ENCODE results near the gene MAGEB6.
"Not testable (repeated sequence)": the region's sequence is repeated elsewhere in the genome, so short reads cannot be mapped to it uniquely, and the experiment has no call there.

The MAGEB6 gene

DNA sequence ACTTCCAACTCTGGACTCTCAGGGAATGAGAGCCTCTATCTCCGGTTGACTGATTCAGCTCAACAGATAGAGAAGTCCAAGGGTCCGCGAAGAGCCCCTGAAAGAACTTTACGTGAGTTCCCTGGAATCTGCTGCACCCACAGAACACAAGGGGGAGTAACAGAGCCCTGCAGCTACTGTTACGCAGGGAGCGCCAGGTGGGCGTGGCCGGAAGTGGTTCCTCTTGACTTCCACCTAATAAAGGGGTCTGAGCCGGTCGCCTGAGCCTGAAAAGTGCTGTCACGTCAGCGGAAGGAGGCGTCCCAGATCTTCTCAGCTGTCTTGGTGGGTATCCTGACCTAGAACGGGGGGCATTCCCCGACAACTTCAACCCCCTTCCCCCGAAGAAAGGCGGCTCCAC is at the start of gene MAGEB6:
Gene MAGEB6, plus strand, starts transcription at position 237 of the 400 bp plus-strand sequence. CDS start 1,407 bp downstream, outside the sequence.
- DNase-seq, result no peak

DNA sequence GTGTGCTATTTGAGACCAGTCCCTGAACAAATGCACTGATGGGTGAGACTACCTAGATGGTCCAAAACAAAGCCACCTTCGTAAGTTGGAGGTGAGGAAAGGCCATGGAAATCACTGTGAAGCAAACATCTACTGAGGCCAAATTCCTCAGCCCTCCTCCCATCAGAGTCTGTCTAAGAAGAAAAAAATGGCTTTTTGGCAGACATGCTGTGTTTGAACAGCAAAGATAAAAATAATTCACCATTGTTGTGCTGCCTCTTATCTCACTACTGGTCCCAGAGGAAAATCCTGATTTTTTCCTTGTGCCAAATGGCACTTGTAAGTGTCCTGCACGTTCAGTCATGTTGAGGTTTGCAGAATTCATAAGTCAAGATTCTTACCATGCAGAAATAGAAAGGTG is 46.2 kb upstream of the MAGEB6 start:
- DNase-seq, result no peak

- no peak for DNase-seq
These were observed 31.9 kb upstream of the MAGEB6 start, which contains the start of gene MAGEB6B for GRCh38 chrX:26160301-26160700. Gene MAGEB6B, plus strand, starts transcription at chrX:26160601. Its CDS starts 0 bp downstream, at chrX:26160601.

- DNase-seq, result no peak
These were observed 11.3 kb downstream of the MAGEB6 start for GRCh38 chrX:26203561-26203960.

- DNase-seq, result not testable (repeated sequence)
These were observed 12.5 kb downstream of the MAGEB6 start for GRCh38 chrX:26204717-26205116.

DNA sequence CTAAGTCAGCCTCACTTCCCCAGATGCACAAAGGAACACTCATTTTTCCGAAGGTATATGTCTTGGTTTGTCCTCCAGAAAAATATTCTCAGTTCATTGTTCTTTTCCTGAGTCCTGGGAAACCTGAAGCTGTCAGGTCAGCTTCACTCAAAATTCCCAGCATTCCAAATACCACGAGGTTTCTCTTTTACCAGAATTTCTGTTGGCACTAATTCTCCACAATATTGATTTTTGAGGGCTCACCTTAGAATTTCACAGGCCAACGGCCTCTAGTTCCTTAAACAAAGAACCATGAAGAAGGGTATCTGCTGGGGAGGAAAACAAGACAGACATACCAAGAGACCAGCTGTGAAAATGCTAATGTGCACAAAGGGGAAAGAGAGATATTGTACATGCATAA is 15.8 kb downstream of the MAGEB6 start:
- no peak for DNase-seq

DNA sequence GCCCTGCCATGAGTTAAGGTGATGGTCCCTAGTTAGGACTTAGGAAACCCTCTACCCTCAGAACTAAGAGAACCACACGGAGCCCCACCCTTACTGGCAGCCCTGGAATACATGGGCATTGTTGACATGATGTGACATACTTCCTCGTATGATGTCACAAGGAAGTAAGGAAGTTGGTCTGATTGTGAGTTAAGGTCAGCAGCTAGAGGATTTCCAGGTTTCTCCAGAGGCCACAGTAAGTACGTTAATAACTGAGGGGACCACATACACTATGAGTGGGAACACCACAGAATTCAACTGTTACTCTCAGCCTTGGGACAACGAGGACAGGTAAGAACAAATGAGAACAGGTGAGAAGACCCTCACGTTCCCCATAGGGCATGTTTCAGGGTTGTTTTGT is 23.6 kb downstream of the MAGEB6 start, which contains the start of gene MAGEB5:
Gene MAGEB5, plus strand, starts transcription at position 301 of the 400 bp plus-strand sequence. CDS start 1,133 bp downstream, outside the sequence.
- no peak for DNase-seq

- DNase-seq, result no peak
These were observed 27.1 kb downstream of the MAGEB6 start for GRCh38 chrX:26219351-26219750.

DNA sequence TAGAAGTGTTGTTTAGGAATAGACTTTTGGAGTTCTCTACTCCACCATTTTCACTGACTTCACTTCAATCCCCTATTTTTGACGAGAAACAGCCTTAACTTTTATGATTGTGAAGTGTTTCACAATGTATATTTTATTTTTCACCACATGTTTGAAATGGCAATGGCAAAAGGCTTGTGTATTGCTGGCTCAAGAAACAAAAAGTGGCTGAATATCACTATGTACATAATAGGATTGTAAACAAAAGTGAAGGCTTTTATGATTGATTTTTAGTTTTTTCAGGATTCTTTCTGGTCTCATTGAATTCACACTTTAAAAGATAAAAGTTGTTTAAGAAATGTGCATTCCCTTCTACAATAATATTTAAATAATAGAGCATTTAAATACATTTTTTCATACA is 41.9 kb downstream of the MAGEB6 start:
- DNase-seq, result no peak
